HUES48 (cell line): ENCODE data around the gene BRD3.
"Not testable (repeated sequence)": the region's sequence is repeated elsewhere in the genome, so short reads cannot be mapped to it uniquely, and the experiment has no call there.

Experiments used
- H3K27ac ChIP-seq: one replicate; pipeline ENCODE4 v1.7.0; 2013; ENCODE audit warnings: low read depth, low read length, inconsistent platforms
- H3K27me3 ChIP-seq: 2 replicates; pipeline ENCODE4 v1.6.1; 2013; ENCODE audit warnings: mild to moderate bottlenecking, low read length; ENCODE audit not compliant: control insufficient read depth, insufficient read depth
- H3K36me3 ChIP-seq: 2 replicates; pipeline ENCODE4 v1.6.1; 2013; ENCODE audit warnings: low read length; ENCODE audit not compliant: control insufficient read depth, insufficient read depth
- H3K4me1 ChIP-seq: 2 replicates; pipeline ENCODE4 v1.6.1; 2013; ENCODE audit warnings: mild to moderate bottlenecking, low read length; ENCODE audit not compliant: control insufficient read depth, insufficient read depth
- H3K4me3 ChIP-seq: 2 replicates; pipeline ENCODE4 v1.5.1; 2013; ENCODE audit warnings: mild to moderate bottlenecking, low read depth, low read length
- H3K9ac ChIP-seq: 2 replicates; pipeline ENCODE4 v1.6.1; 2013; ENCODE audit warnings: mild to moderate bottlenecking, low read depth, low read length, moderate library complexity
- H3K9me3 ChIP-seq: 2 replicates; pipeline ENCODE4 v1.6.1; 2013; ENCODE audit warnings: low read length; ENCODE audit not compliant: control insufficient read depth, insufficient read depth

Gene BRD3

DNA sequence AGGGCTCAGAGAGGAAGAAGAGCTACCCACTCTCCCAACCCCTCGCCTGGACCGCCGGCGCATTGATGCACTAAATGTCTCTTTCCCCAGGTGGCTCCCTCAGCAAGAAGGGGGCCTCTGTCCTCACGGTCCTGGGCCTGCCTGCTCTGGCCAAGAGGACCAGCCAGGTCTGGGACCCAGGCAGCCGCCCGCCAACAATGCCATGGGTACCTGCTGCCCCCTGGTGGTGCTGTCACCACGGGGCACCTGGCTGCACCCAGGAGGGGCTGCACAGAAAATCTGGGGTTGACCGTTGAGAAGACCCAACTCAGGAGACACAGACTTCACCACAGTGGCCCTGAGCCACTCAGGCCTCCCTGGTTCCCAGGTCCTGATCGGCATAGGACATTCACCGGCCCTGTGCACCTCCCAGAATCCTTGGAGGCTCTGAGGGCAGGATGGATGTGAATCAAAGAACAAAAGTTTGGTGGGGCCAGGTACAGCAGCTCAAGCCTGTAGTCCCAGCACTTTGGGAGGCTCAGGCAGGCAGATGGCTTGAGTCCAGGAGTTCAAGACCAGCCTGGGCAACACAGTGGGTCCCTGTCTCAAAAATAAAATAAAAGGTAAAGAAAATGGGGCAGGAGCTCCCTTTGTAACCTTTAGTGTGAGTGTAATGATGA lies 73.3 kb downstream of the BRD3 start:
- no peak overlapping the region for H3K9ac ChIP-seq

DNA sequence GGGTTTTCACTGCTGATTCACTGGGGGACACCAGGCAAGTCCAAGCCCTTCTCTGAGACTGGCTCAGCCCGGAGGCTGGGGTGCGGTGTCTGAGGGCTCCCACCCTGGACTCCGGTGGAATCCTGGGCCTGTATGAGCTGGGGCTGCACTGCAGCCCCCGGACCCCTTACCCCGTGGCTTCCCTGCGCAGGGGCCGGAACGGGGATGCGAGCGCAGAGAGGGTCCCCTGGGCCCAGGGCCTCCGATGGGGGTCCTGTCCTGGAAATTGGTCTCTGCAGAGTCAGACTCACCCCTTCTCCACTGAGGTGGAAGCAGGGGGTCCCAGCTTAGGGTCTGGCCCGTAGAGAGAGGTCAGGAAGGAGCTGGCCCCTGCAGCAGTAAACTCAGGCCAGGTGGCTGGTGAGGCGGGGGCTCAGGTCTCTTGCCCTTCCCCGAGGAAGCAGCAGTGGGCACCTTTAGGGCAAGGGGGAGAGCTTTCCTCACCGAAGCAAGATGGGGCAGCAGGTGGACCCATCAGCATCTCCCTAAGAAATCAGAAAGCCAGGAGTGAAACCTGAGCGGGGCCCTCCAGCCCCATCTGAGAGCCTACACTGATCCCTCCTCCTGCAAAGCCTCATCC lies 74.1 kb downstream of the BRD3 start:
- Histone ChIP-seq H3K9ac (peak overlapping the region; percentile 78; the same call in 1 of the 2 replicates), H3K4me3 (peak overlapping the region; percentile 89), H3K27ac (no peak overlapping the region), H3K9me3 (no peaks in the 10 kb centered on the region), H3K36me3 (no peaks in the 10 kb centered on the region), H3K4me1 (peaks cover 20% of the 10 kb centered on the region; the same call in 1 of the 2 replicates), H3K27me3 (no peaks in the 10 kb centered on the region)

More for the DNA sequence above, 73.3 kb downstream of the BRD3 start:
- no peak overlapping the region for H3K27ac ChIP-seq
- no peak overlapping the region for H3K4me3 ChIP-seq
- H3K27me3 ChIP-seq = no peaks in the 10 kb centered on the region
- no peaks in the 10 kb centered on the region for H3K9me3 ChIP-seq
- no peaks in the 10 kb centered on the region for H3K36me3 ChIP-seq
- peaks cover 20% of the 10 kb centered on the region; the same call in 1 of the 2 replicates for H3K4me1 ChIP-seq

DNA sequence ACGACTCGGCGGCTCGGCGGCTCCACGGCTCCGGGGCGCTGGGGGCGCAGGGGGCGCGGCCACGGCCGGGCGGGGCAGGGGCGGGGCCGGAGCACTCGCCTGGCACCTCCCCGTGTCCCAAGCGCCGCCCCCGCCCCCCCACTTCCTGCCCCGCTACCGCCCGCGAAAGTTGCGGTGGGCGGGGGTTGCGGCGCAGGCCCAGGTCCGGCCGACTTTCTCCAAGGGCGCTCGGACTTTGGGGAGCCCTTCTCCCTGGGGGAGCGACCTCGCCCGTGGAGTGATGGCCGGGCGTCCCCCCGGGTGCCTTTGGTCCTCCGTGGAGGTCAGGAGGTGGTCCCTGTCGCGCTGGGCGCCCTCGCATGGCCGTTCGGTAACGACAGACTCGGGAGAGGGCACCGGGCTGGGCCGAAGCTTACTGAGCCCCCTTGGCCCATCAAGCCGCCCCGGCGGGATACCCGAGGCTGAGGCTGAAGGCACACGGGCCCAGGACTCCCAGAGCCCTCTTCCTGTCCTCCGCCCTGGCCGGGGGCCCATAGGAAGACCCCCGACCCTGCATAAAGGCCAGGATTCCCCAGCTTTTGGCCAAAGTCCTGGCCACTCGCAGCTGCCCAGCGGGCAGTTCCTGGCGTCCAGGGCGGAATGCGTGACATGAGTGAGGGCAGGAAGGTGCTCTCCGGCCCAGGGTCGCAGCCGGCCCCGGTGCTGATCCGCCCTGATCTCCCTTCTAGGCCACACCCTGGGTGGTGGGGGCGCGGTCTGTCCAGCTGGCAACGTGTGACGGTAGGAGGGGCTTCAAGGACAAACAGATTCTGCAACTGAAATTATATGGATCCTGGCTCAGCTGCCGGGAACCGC lies 74.8 kb downstream of the BRD3 start:
- Histone ChIP-seq H3K9me3 (no peaks in the 10 kb centered on the region), H3K9ac (peak overlapping the region; percentile 78), H3K27me3 (no peaks in the 10 kb centered on the region), H3K4me3 (peak overlapping the region; percentile 89), H3K27ac (peak overlapping the region; percentile 62), H3K4me1 (peaks cover 20% of the 10 kb centered on the region; the same call in 1 of the 2 replicates), H3K36me3 (no peaks in the 10 kb centered on the region)

DNA sequence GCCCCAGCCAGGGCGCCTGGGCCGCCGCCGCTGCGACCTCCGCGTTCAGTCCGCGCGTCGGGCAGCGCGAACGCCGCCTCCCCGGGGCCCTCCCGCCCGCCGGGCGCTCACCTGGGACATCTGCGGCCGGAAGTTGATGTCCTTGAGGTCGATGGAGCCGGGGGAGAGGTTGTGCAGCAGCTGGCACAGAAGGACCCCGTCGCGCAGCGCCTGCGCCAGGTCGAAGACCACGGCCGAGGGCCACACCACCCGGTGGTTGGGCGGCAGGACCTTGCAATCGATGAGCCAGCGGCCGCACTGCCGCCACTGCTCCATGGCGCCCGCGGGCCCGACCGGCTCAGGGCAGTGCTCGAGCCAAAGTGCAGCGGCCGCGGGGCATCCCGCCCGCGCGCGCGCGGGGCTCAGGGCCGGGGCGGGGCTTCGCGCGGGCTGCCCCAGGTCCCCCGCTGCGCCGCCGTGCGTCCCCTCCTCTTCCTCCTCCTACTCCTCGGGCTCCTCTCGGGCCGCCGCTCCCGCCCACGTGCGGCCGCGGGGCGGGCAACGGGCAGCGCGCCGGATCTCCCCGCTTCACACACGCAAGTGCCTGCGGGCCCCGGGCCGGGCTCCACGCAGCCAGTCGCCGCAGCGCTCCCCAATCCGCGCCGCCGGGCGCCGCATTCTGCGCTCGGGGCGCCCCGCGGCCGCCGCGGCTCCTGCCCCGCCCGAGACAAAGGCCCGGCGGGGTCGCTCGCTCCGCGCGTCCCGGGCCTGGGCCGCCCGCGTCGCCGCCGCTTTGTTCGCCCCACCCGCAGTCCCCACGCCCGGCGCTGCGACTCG lies 75.7 kb downstream of the BRD3 start, which contains the start of gene VAV2:
Gene VAV2 (minus strand): TSS at position 361 of the 816 bp plus-strand sequence. CDS start 46 bp downstream, at position 315.
- Histone ChIP-seq H3K4me1 (peaks cover 20% of the 10 kb centered on the region; the same call in 1 of the 2 replicates), H3K27me3 (no peaks in the 10 kb centered on the region), H3K9me3 (no peaks in the 10 kb centered on the region), H3K36me3 (no peaks in the 10 kb centered on the region), H3K27ac (peak within 1 kb of the TSS; percentile 68), H3K9ac (peak within 1 kb of the TSS; percentile 78), H3K4me3 (peak within 1 kb of the TSS; percentile 89)

DNA sequence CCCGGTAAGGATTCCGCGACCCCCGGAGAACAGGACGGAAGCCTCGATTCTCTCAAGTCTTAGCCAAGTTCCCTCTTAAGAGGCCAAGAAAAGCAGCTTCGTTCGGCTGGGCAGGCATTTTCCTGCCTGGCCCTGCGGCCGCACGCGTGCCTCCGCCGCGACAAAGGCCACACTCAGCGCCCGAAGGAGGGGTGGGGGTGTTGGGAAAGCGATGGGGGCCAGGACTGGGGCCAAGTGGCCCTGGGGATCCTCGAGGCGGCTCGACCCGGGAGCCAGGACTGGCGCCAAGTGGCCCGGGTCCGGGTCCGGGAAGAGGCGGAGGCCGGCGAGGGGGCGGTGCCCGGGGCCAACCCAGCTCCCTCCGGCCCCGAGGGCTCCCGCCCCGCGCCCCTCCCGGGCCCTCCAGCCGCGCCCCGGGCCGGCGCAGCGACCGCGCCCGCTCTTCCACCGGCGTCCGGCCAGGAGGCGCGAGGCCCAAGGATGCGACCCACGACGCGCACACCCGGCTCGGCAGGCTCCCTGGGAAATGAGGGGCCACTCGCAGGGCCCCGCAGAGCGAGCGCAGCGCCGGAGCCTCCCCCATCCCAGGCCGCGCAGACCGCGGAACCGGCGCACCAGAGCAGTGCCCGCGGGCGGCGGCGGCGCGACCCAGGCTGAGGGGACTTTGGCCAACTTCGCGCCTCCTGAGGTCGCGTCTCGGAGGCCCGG lies 76.5 kb downstream of the BRD3 start:
- Histone ChIP-seq H3K4me3 (peak overlapping the region; percentile 89), H3K9me3 (no peaks in the 10 kb centered on the region), H3K27me3 (no peaks in the 10 kb centered on the region), H3K4me1 (peaks cover 23% of the 10 kb centered on the region), H3K27ac (peak overlapping the region; percentile 68), H3K9ac (peak overlapping the region; percentile 48), H3K36me3 (no peaks in the 10 kb centered on the region)

DNA sequence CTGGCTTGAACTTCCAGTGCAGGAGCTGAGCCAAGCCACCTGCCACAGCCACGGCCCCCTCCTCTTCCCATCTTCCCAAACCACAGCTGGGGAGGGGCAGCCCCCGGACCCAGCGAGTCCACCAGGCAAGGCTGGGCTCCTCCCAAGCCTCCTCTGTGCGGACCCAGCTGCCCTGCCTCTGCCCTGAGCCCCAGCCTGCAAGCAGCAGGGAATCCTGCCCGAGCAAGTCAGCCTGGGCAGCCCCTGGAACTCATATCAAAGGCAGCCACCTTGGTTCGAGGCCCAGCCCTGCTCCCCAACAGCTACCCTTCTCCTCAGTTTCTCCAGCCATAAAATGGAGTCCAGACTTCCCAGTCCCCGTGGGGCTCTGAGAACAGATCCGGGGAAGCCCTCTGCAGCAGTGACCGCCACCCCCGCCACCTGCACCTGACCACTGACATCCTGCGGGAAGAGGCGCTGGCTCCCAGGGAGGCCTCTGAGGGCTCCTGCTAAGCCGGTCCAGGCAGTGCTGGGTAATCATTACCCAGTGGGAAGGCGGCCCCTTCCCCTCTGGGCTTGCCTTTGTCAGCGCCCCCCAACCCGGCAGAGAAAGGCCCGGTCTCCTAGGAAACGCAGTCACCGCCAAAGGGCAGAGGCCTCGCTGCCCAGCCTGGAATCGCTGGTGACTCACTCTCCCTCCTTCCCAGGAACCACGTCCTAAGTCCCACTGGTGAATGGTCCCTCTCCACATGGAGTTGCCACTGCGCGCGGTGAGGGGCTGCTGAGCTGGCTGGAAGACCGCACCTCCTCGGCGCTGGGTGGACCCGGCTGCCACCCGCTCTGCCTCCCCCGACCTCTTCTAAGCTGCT lies 77.2 kb downstream of the BRD3 start:
- peaks cover 28% of the 10 kb centered on the region for H3K4me1 ChIP-seq
- H3K36me3 ChIP-seq = no peaks in the 10 kb centered on the region
- H3K27me3 ChIP-seq = no peaks in the 10 kb centered on the region
- peak overlapping the region; percentile 89 for H3K4me3 ChIP-seq
- H3K9me3 ChIP-seq = no peaks in the 10 kb centered on the region
- H3K27ac ChIP-seq = peak overlapping the region; percentile 68
- H3K9ac ChIP-seq = peak overlapping the region; percentile 41

DNA sequence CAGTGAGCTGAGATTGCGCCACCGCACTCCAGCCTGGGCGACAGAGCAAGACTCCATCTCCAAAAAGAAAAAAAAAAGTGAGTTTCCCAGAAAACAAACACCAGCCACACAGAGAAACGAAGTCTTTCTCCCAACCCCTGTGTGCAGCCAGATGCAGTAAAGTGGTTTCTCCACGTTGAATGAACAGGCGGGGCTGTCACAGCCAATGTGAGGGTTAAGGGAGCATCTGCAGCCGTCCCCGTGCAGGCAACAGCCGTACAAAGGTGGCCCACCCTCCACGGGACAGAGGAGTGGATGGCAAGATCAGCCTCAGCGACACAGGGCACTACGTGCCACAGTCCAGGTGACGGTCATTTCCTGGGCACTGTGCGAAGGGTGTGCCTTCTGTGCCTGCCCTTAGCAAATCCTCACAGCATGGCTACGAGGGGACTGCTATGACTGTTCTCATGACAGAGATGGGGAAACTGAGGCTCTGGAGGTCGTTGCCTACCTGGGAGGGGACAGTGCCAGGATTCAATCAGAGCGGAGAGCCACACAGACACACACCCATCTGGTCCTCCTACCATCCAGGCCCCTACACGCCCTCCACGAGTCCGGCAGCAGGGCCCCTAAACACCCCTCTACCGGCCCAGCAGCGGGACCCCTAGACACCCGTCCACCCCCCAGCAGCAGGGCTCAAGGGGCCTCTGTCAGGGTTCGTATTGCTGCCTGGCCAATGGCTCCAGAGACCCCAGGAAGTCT lies 78.0 kb downstream of the BRD3 start:
- H3K4me1 ChIP-seq = peaks cover 28% of the 10 kb centered on the region
- H3K4me3 ChIP-seq = no peak overlapping the region
- H3K36me3 ChIP-seq = no peaks in the 10 kb centered on the region
- no peak overlapping the region for H3K9ac ChIP-seq
- H3K9me3 ChIP-seq = no peaks in the 10 kb centered on the region
- no peaks in the 10 kb centered on the region for H3K27me3 ChIP-seq
- no peak overlapping the region for H3K27ac ChIP-seq

DNA sequence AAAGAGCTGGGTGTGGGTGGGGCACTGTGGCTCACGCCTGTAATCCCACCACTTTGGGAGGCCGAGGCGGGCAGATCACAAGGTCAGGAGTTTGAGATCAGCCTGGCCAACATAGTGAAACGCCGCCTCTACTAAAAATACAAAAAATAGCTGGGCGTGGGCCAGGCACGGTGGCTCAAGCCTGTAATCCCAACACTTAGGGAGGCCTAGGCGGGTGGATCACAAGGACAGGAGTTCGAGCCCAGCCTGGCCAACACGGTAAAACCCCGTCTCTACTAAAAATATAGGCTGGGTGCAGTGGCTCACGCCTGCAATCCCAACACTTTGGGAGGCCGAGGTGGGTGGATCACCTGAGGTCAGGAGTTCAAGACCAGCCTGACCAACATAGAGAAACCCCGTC lies 79.1 kb downstream of the BRD3 start:
- peaks cover 19% of the 10 kb centered on the region for H3K4me1 ChIP-seq
- not testable (repeated sequence) for H3K27me3 ChIP-seq, H3K9me3 ChIP-seq, H3K9ac ChIP-seq, H3K36me3 ChIP-seq, H3K4me3 ChIP-seq, H3K27ac ChIP-seq
